GM21717 (cell line): ENCODE data around the gene ZNF280C.
"Not testable (repeated sequence)": the region's sequence is repeated elsewhere in the genome, so short reads cannot be mapped to it uniquely, and the experiment has no call there.

ENCODE experiments used
- ATAC-seq: cut with Tn5 transposase; IDR thresholded peaks from one replicate; pipeline ENCODE4 v1.9.1; 2021; ENCODE audit warnings: mild to moderate bottlenecking, moderate library complexity; ENCODE audit not compliant: unreplicated experiment

The ZNF280C gene

GRCh38 chrX:130268449-130269170 is at the start of gene ZNF280C:
Gene ZNF280C (minus strand): TSS chrX:130268899. CDS start chrX:130260449, 8,450 bp downstream.
- peak; percentile 97 for ATAC-seq

GRCh38 chrX:130304587-130305368 is 36.1 kb upstream of the ZNF280C start:
- no peak for ATAC-seq

GRCh38 chrX:130301977-130302376 is 33.3 kb upstream of the ZNF280C start:
- no peak for ATAC-seq

- ATAC-seq = no peak
These were observed 32.7 kb upstream of the ZNF280C start for GRCh38 chrX:130301405-130301804.

GRCh38 chrX:130300010-130300282 is 31.2 kb upstream of the ZNF280C start:
- no peak for ATAC-seq

GRCh38 chrX:130299279-130300009 is 30.7 kb upstream of the ZNF280C start:
- no peak for ATAC-seq

GRCh38 chrX:130296743-130297142 is 28.0 kb upstream of the ZNF280C start:
- ATAC-seq = no peak

- ATAC-seq = no peak
These were observed 27.6 kb upstream of the ZNF280C start for GRCh38 chrX:130296297-130296678.

- ATAC-seq = no peak
These were observed 27.0 kb upstream of the ZNF280C start for GRCh38 chrX:130295519-130296296.

- no peak for ATAC-seq
These were observed 18.5 kb upstream of the ZNF280C start for GRCh38 chrX:130287071-130287770.

- ATAC-seq = no peak
These were observed 17.0 kb upstream of the ZNF280C start for GRCh38 chrX:130285710-130286109.

- no peak for ATAC-seq
These were observed 16.4 kb upstream of the ZNF280C start for GRCh38 chrX:130285069-130285620.

- ATAC-seq = no peak
These were observed 13.5 kb upstream of the ZNF280C start for GRCh38 chrX:130282151-130282550.

GRCh38 chrX:130280901-130281300 is 12.2 kb upstream of the ZNF280C start:
- ATAC-seq = no peak

- ATAC-seq = not testable (repeated sequence)
These were observed 3.6 kb upstream of the ZNF280C start for GRCh38 chrX:130272253-130272652.

- ATAC-seq = not testable (repeated sequence)
These were observed 692 bp upstream of the ZNF280C start for GRCh38 chrX:130269391-130269790.

GRCh38 chrX:130267956-130268448 is 697 bp downstream of the ZNF280C start:
- peak; percentile 13 for ATAC-seq

- ATAC-seq = no peak
These were observed 4.1 kb downstream of the ZNF280C start for GRCh38 chrX:130264573-130264972.

GRCh38 chrX:130263016-130263415 is 5.7 kb downstream of the ZNF280C start:
- ATAC-seq = no peak

- no peak for ATAC-seq
These were observed 6.5 kb downstream of the ZNF280C start for GRCh38 chrX:130262231-130262630.
